HEK293 (cell line): Measurements from ENCODE around the gene BTK.

Source experiments
- FEZF1 ChIP-seq: fragments of 450-650 bp; formaldehyde crosslinking; IDR thresholded peaks from 2 replicates; pipeline ENCODE4 v1.5.1; 2016; ENCODE audit warnings: missing biosample characterization, missing genetic modification characterization
- IKZF3 ChIP-seq: fragments of 450-650 bp; IDR thresholded peaks from 2 replicates; pipeline ENCODE4 v1.5.0; 2018; ENCODE audit warnings: missing biosample characterization, mild to moderate bottlenecking, missing genetic modification characterization, moderate library complexity
- KLF1 ChIP-seq: fragments of 450-650 bp; formaldehyde crosslinking; IDR thresholded peaks from 2 replicates; pipeline ENCODE4 v1.5.1; 2016; ENCODE audit warnings: missing biosample characterization, missing genetic modification characterization
- KLF7 ChIP-seq: fragments of 450-650 bp; formaldehyde crosslinking; IDR thresholded peaks from 2 replicates; pipeline ENCODE4 v1.5.1; 2016; ENCODE audit warnings: missing biosample characterization, missing genetic modification characterization, borderline replicate concordance
- KLF8 ChIP-seq: fragments of 450-650 bp; formaldehyde crosslinking; IDR thresholded peaks from 2 replicates; pipeline ENCODE4 v1.5.1; 2016; ENCODE audit warnings: missing biosample characterization, missing genetic modification characterization
- PRDM1 ChIP-seq: fragments of 450-650 bp; formaldehyde crosslinking; IDR thresholded peaks from 2 replicates; pipeline ENCODE4; 2016; ENCODE audit warnings: missing biosample characterization, missing genetic modification characterization
- PRDM10 ChIP-seq: fragments of 450-650 bp; formaldehyde crosslinking; IDR thresholded peaks from 2 replicates; pipeline ENCODE4 v1.5.1; 2016; ENCODE audit warnings: missing biosample characterization, missing genetic modification characterization
- SETDB1 ChIP-seq: IDR thresholded peaks from one replicate; pipeline ENCODE4 v1.6.1; 2017; ENCODE audit warnings: mild to moderate bottlenecking, low read length, moderate library complexity, mixed read lengths; ENCODE audit not compliant: insufficient read length
- WT1 ChIP-seq: fragments of 450-650 bp; formaldehyde crosslinking; IDR thresholded peaks from 2 replicates; pipeline ENCODE4 v1.5.1; 2016; ENCODE audit warnings: missing biosample characterization, missing genetic modification characterization
- ZEB2 ChIP-seq: fragments of 450-650 bp; formaldehyde crosslinking; IDR thresholded peaks from 2 replicates; pipeline ENCODE4 v1.5.1; 2016; ENCODE audit warnings: missing biosample characterization, missing genetic modification characterization
- ZFHX2 ChIP-seq: fragments of 450-650 bp; formaldehyde crosslinking; conservative IDR thresholded peaks from 2 replicates; pipeline ENCODE4 v1.5.1; 2016; ENCODE audit warnings: missing biosample characterization, missing genetic modification characterization
- ZFP69B ChIP-seq: fragments of 450-650 bp; formaldehyde crosslinking; IDR thresholded peaks from 2 replicates; pipeline ENCODE4 v1.5.1; 2016; ENCODE audit warnings: missing biosample characterization, missing genetic modification characterization
- ZNF121 ChIP-seq: fragments of 450-650 bp; formaldehyde crosslinking; IDR thresholded peaks from 2 replicates; pipeline ENCODE4 v1.5.1; 2016; ENCODE audit warnings: missing biosample characterization, missing genetic modification characterization
- ZNF24 ChIP-seq: fragments of 450-650 bp; formaldehyde crosslinking; IDR thresholded peaks from 2 replicates; pipeline ENCODE4 v1.5.1; 2016; ENCODE audit warnings: missing biosample characterization, missing genetic modification characterization
- ZNF311 ChIP-seq: fragments of 450-650 bp; formaldehyde crosslinking; IDR thresholded peaks from 2 replicates; pipeline ENCODE4 v1.5.1; 2017; ENCODE audit warnings: missing biosample characterization, missing genetic modification characterization, borderline replicate concordance
- ZNF341 ChIP-seq: fragments of 450-650 bp; formaldehyde crosslinking; IDR thresholded peaks from 2 replicates; pipeline ENCODE4; 2016; ENCODE audit warnings: low read depth, missing biosample characterization, missing genetic modification characterization
- ZNF394 ChIP-seq: fragments of 450-650 bp; formaldehyde crosslinking; IDR thresholded peaks from 2 replicates; pipeline ENCODE4 v1.5.1; 2016; ENCODE audit warnings: missing biosample characterization, missing genetic modification characterization, mild to moderate bottlenecking, moderate library complexity, borderline replicate concordance
- ZNF423 ChIP-seq: fragments of 450-650 bp; formaldehyde crosslinking; IDR thresholded peaks from 2 replicates; pipeline ENCODE4 v1.5.1; 2016; ENCODE audit warnings: missing biosample characterization, missing genetic modification characterization
- ZNF501 ChIP-seq: fragments of 450-650 bp; formaldehyde crosslinking; IDR thresholded peaks from 2 replicates; pipeline ENCODE4 v1.5.1; 2016; ENCODE audit warnings: missing biosample characterization, missing genetic modification characterization
- ZNF600 ChIP-seq: fragments of 450-650 bp; formaldehyde crosslinking; IDR thresholded peaks from 2 replicates; pipeline ENCODE4 v1.5.1; 2016; ENCODE audit warnings: missing biosample characterization, missing genetic modification characterization
- ZNF629 ChIP-seq: fragments of 450-650 bp; formaldehyde crosslinking; IDR thresholded peaks from 2 replicates; pipeline ENCODE4 v1.5.1; 2017; ENCODE audit warnings: missing biosample characterization, missing genetic modification characterization
- ZNF791 ChIP-seq: fragments of 450-650 bp; formaldehyde crosslinking; IDR thresholded peaks from 2 replicates; pipeline ENCODE4 v1.5.1; 2016; ENCODE audit warnings: missing biosample characterization, missing genetic modification characterization
- ZNF843 ChIP-seq: fragments of 450-650 bp; formaldehyde crosslinking; IDR thresholded peaks from 2 replicates; pipeline ENCODE4 v1.5.1; 2016; ENCODE audit warnings: missing biosample characterization, missing genetic modification characterization
- ZXDB ChIP-seq: fragments of 450-650 bp; formaldehyde crosslinking; IDR thresholded peaks from 2 replicates; pipeline ENCODE4 v1.5.1; 2016; ENCODE audit warnings: missing biosample characterization, missing genetic modification characterization
- TF ChIP-seq, protein P1 (sequence below): fragments of 450-650 bp; formaldehyde crosslinking; optimal IDR thresholded peaks from 2 replicates; pipeline ENCODE3; 2016; ENCODE audit warnings: missing biosample characterization, mild to moderate bottlenecking, missing genetic modification characterization
- TF ChIP-seq, protein P2 (sequence below): fragments of 450-650 bp; formaldehyde crosslinking; IDR thresholded peaks from 2 replicates; pipeline ENCODE4 v1.5.1; 2017; ENCODE audit warnings: missing biosample characterization, mild to moderate bottlenecking, missing genetic modification characterization, moderate library complexity
- TF ChIP-seq, protein P3 (sequence below): fragments of 450-650 bp; IDR thresholded peaks from 2 replicates; pipeline ENCODE4 v1.5.1; 2018; ENCODE audit warnings: missing biosample characterization, missing genetic modification characterization
- TF ChIP-seq, protein P4 (sequence below): fragments of 450-650 bp; formaldehyde crosslinking; IDR thresholded peaks from 2 replicates; pipeline ENCODE4 v1.5.1; 2016; ENCODE audit warnings: missing biosample characterization, missing genetic modification characterization, borderline replicate concordance
- TF ChIP-seq, protein P5 (sequence below): fragments of 450-650 bp; formaldehyde crosslinking; IDR thresholded peaks from 2 replicates; pipeline ENCODE4 v1.5.1; 2016; ENCODE audit warnings: missing biosample characterization, missing genetic modification characterization

Gene BTK

GRCh38 chrX:101348452-101349192 is 37.4 kb downstream of the BTK start, which contains the start of gene TIMM8A (continued):
- TF ChIP-seq ZNF24 (tag by site-specific recombination): peak; percentile 57; the same call in 1 of the 2 replicates
- TF ChIP-seq PRDM10: peak; percentile 80
- TF ChIP-seq ZNF121: no peak
- peak; percentile 13 for TF ChIP-seq SETDB1
- peak; percentile 72 for TF ChIP-seq ZNF629 (tag by site-specific recombination)
- TF ChIP-seq, protein P1, sequence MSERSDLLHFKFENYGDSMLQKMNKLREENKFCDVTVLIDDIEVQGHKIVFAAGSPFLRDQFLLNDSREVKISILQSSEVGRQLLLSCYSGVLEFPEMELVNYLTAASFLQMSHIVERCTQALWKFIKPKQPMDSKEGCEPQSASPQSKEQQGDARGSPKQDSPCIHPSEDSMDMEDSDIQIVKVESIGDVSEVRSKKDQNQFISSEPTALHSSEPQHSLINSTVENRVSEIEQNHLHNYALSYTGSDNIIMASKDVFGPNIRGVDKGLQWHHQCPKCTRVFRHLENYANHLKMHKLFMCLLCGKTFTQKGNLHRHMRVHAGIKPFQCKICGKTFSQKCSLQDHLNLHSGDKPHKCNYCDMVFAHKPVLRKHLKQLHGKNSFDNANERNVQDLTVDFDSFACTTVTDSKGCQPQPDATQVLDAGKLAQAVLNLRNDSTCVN: peak; percentile 43
- TF ChIP-seq, protein P2, sequence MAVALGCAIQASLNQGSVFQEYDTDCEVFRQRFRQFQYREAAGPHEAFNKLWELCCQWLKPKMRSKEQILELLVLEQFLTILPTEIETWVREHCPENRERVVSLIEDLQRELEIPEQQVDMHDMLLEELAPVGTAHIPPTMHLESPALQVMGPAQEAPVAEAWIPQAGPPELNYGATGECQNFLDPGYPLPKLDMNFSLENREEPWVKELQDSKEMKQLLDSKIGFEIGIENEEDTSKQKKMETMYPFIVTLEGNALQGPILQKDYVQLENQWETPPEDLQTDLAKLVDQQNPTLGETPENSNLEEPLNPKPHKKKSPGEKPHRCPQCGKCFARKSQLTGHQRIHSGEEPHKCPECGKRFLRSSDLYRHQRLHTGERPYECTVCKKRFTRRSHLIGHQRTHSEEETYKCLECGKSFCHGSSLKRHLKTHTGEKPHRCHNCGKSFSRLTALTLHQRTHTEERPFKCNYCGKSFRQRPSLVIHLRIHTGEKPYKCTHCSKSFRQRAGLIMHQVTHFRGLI (tag by site-specific recombination): no peak
- TF ChIP-seq KLF1: peak; percentile 43; the same call in 1 of the 2 replicates
- TF ChIP-seq ZNF311 (tag by site-specific recombination): no peak
- TF ChIP-seq KLF8 (tag by site-specific recombination): peak; percentile 84
- TF ChIP-seq ZFHX2: peak; percentile 94
- 0 out of 2 replicates have a peak, but pooled peaks have one; percentile 18 for TF ChIP-seq WT1 (tag by site-specific recombination)
- peak; percentile 88; the same call in 1 of the 2 replicates for TF ChIP-seq ZXDB (tag by site-specific recombination)
- peak; percentile 56 for TF ChIP-seq ZNF341
- no peak for TF ChIP-seq IKZF3 (tag by site-specific recombination)
- TF ChIP-seq ZNF394 (tag by site-specific recombination): peak; percentile 67; the same call in 1 of the 2 replicates
- peak; percentile 94 for TF ChIP-seq ZEB2 (tag by site-specific recombination)
- TF ChIP-seq KLF7: 0 out of 2 replicates have a peak, but pooled peaks have one; percentile 19
- TF ChIP-seq ZNF423 (tag by site-specific recombination): no peak; the same call in 1 of the 2 replicates
- TF ChIP-seq ZNF600 (tag by site-specific recombination): peak; percentile 92
- TF ChIP-seq ZFP69B (tag by site-specific recombination): peak; percentile 97
- peak; percentile 59; the same call in 1 of the 2 replicates for TF ChIP-seq PRDM1
- TF ChIP-seq, protein P3, sequence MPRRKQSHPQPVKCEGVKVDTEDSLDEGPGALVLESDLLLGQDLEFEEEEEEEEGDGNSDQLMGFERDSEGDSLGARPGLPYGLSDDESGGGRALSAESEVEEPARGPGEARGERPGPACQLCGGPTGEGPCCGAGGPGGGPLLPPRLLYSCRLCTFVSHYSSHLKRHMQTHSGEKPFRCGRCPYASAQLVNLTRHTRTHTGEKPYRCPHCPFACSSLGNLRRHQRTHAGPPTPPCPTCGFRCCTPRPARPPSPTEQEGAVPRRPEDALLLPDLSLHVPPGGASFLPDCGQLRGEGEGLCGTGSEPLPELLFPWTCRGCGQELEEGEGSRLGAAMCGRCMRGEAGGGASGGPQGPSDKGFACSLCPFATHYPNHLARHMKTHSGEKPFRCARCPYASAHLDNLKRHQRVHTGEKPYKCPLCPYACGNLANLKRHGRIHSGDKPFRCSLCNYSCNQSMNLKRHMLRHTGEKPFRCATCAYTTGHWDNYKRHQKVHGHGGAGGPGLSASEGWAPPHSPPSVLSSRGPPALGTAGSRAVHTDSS (tag by site-specific recombination): peak; percentile 74
- TF ChIP-seq, protein P4, sequence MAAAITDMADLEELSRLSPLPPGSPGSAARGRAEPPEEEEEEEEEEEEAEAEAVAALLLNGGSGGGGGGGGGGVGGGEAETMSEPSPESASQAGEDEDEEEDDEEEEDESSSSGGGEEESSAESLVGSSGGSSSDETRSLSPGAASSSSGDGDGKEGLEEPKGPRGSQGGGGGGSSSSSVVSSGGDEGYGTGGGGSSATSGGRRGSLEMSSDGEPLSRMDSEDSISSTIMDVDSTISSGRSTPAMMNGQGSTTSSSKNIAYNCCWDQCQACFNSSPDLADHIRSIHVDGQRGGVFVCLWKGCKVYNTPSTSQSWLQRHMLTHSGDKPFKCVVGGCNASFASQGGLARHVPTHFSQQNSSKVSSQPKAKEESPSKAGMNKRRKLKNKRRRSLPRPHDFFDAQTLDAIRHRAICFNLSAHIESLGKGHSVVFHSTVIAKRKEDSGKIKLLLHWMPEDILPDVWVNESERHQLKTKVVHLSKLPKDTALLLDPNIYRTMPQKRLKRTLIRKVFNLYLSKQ (tag by site-specific recombination): no peak
- TF ChIP-seq, protein P5, sequence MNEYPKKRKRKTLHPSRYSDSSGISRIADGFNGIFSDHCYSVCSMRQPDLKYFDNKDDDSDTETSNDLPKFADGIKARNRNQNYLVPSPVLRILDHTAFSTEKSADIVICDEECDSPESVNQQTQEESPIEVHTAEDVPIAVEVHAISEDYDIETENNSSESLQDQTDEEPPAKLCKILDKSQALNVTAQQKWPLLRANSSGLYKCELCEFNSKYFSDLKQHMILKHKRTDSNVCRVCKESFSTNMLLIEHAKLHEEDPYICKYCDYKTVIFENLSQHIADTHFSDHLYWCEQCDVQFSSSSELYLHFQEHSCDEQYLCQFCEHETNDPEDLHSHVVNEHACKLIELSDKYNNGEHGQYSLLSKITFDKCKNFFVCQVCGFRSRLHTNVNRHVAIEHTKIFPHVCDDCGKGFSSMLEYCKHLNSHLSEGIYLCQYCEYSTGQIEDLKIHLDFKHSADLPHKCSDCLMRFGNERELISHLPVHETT: 0 out of 2 replicates have a peak, but pooled peaks have one; percentile 23
- no peak for TF ChIP-seq FEZF1 (tag by site-specific recombination)
- TF ChIP-seq ZNF843 (tag by site-specific recombination): peak; percentile 53; the same call in 1 of the 2 replicates
- peak; percentile 97; the same call in 1 of the 2 replicates for TF ChIP-seq ZNF501 (tag by site-specific recombination)
- no peak for TF ChIP-seq ZNF791
